H1 (cell line): ENCODE data around the gene MCAT.

Source experiments
- CTCF ChIP-seq, 3 experiments: IDR thresholded peaks; 1 replicate in 2 of 3; 2 replicates in 1 of 3; pipeline versions ENCODE4 v1.5.1 to v1.6.1; 2011; ENCODE audit warnings: low read length in 3 of 3, mild to moderate bottlenecking in 3 of 3, inconsistent platforms in 2 of 3, low read depth in 1 of 3, moderate library complexity in 1 of 3; ENCODE audit not compliant: insufficient read depth in 1 of 3; ENCODE audit errors: control extremely low read depth in 1 of 3
- POLR2AphosphoS5 ChIP-seq: IDR thresholded peaks from 2 replicates; pipeline ENCODE4 v1.6.1; 2011; ENCODE audit warnings: low read depth, low read length

GRCh38 chr22:43152003-43152356 lies 8.8 kb upstream of the MCAT start:
- no peak for TF ChIP-seq CTCF (IDR thresholded peaks at IDR 0.05; ENCODE audit: control extremely low read depth in 1 of 3, insufficient read depth in 1 of 3, low read depth in 1 of 3, low read length in 3 of 3)
- no peak for TF ChIP-seq POLR2AphosphoS5
